WTC11 (cell line): Measurements from ENCODE around the gene EEIG1. TPM values are rescaled to one million over a fixed set of nuclear protein-coding genes. Genes with fewer than 3 reads are reported as not detected.

Source experiments
- ATAC-seq: fragments of 200-7000 bp; cut with Tn5 transposase; 2 replicates; pipeline ENCODE4 v1.10.0; 2021; ENCODE audit warnings: mild to moderate bottlenecking, moderate library complexity
- CTCF ChIA-PET: fragments of 300-600 bp; sonication (Branson Sonifier 250); formaldehyde crosslinking; loops from one replicate; lab custom pipeline; 2021; ENCODE audit warnings: antibody characterized with exemption; lab: Charles Lee
- POLR2A ChIA-PET: fragments of 350-600 bp; sonication (Branson Sonifier 250); formaldehyde crosslinking; loops from one replicate; lab custom pipeline; 2021; ENCODE audit warnings: antibody characterized with exemption; lab: Charles Lee
- DNase-seq: peaks from one replicate; pipeline ENCODE4 v3.0.0; 2021; ENCODE audit warnings: low spot score
- H3K27ac Mint-ChIP-seq: 2 replicates; pipeline ENCODE4 v1.8.0; 2021; ENCODE audit warnings: mixed read lengths
- H3K27me3 Mint-ChIP-seq: 2 replicates; pipeline ENCODE4 v1.8.0; 2021; ENCODE audit warnings: low read depth, mild to moderate bottlenecking, moderate library complexity, mixed read lengths
- H3K36me3 Mint-ChIP-seq: 2 replicates; pipeline ENCODE4 v1.8.0; 2021; ENCODE audit warnings: mixed read lengths
- H3K4me1 Mint-ChIP-seq: 2 replicates; pipeline ENCODE4 v1.8.0; 2022; ENCODE audit warnings: mixed read lengths
- H3K4me3 Mint-ChIP-seq: 2 replicates; pipeline ENCODE4 v1.8.0; 2021; ENCODE audit warnings: mild to moderate bottlenecking, moderate library complexity, mixed read lengths
- H3K9me3 Mint-ChIP-seq: 2 replicates; pipeline ENCODE4 v1.8.0; 2021; ENCODE audit warnings: mixed read lengths
- ATF1 ChIP-seq: sonication (generic); formaldehyde crosslinking; IDR thresholded peaks from 2 replicates; pipeline ENCODE4 v1.8.1; 2023; ENCODE audit warnings: mild to moderate bottlenecking, moderate library complexity, missing genetic modification reagents
- ESRRA ChIP-seq: sonication (generic); formaldehyde crosslinking; IDR thresholded peaks from 2 replicates; pipeline ENCODE4 v1.8.1; 2022; ENCODE audit warnings: mild to moderate bottlenecking, missing genetic modification reagents, borderline replicate concordance
- FOXK1 ChIP-seq: sonication (generic); formaldehyde crosslinking; IDR thresholded peaks from 2 replicates; pipeline ENCODE4 v1.8.0; 2022; ENCODE audit warnings: mild to moderate bottlenecking, moderate library complexity, missing genetic modification reagents
- HMGA2 ChIP-seq: fragments of 250-450 bp; sonication (Bioruptor Pico); IDR thresholded peaks from 2 replicates; pipeline ENCODE4 v1.4.0; 2021; ENCODE audit warnings: mild to moderate bottlenecking, moderate library complexity
- JAZF1 ChIP-seq: fragments of 250-450 bp; sonication (Bioruptor Pico); IDR thresholded peaks from 2 replicates; pipeline ENCODE4 v1.9.0; 2021; ENCODE audit warnings: moderate library complexity, mild to moderate bottlenecking, inconsistent platforms
- KAT7 ChIP-seq: sonication (generic); formaldehyde crosslinking; IDR thresholded peaks from 2 replicates; pipeline ENCODE4 v1.8.1; 2023; ENCODE audit warnings: missing genetic modification reagents, mild to moderate bottlenecking, borderline replicate concordance
- NFYB ChIP-seq: sonication (generic); formaldehyde crosslinking; conservative IDR thresholded peaks from 2 replicates; pipeline ENCODE4 v1.8.0; 2022; ENCODE audit warnings: low read depth, missing genetic modification reagents
- NR1H2 ChIP-seq: sonication (generic); formaldehyde crosslinking; IDR thresholded peaks from 2 replicates; pipeline ENCODE4 v1.9.0; 2021; ENCODE audit warnings: mild to moderate bottlenecking, moderate library complexity, missing genetic modification reagents
- NR3C1 ChIP-seq: sonication (generic); formaldehyde crosslinking; conservative IDR thresholded peaks from 2 replicates; pipeline ENCODE4 v1.8.1; 2023; ENCODE audit warnings: low read depth, mild to moderate bottlenecking, missing genetic modification reagents
- ZBTB21 ChIP-seq: sonication (generic); formaldehyde crosslinking; IDR thresholded peaks from 2 replicates; pipeline ENCODE4 v1.8.1; 2023; ENCODE audit warnings: mild to moderate bottlenecking, missing genetic modification reagents, borderline replicate concordance
- ZNF121 ChIP-seq: sonication (generic); formaldehyde crosslinking; IDR thresholded peaks from 2 replicates; pipeline ENCODE4 v1.8.0; 2023; ENCODE audit warnings: missing genetic modification reagents
- ZNF416 ChIP-seq: fragments of 250-450 bp; sonication (Bioruptor Pico); IDR thresholded peaks from 2 replicates; pipeline ENCODE4 v1.9.0; 2021; ENCODE audit warnings: mild to moderate bottlenecking, inconsistent platforms
- total RNA-seq: library from RNA; stranded (reverse); gene quantifications from 3 replicates; pipeline ENCODE4 v1.2.3, GENCODE V29; 2021
- TF ChIP-seq, protein P1 (sequence below): sonication (generic); formaldehyde crosslinking; IDR thresholded peaks from 2 replicates; pipeline ENCODE4 v1.8.0; 2022; ENCODE audit warnings: mild to moderate bottlenecking, missing genetic modification reagents
- TF ChIP-seq, protein P2 (sequence below): sonication (generic); formaldehyde crosslinking; IDR thresholded peaks from 2 replicates; pipeline ENCODE4 v1.8.1; 2023; ENCODE audit warnings: mild to moderate bottlenecking, missing genetic modification reagents
- TF ChIP-seq, protein P3 (sequence below): fragments of 250-450 bp; sonication (Bioruptor Pico); IDR thresholded peaks from 2 replicates; pipeline ENCODE4 v2.1.2; 2022; ENCODE audit warnings: mild to moderate bottlenecking, moderate library complexity
- TF ChIP-seq, protein P4 (sequence below): sonication (generic); formaldehyde crosslinking; IDR thresholded peaks from 2 replicates; pipeline ENCODE4 v1.8.0; 2022; ENCODE audit warnings: missing genetic modification reagents
- TF ChIP-seq, protein P5 (sequence below): sonication (generic); formaldehyde crosslinking; IDR thresholded peaks from 2 replicates; pipeline ENCODE4 v1.8.1; 2023; ENCODE audit warnings: mild to moderate bottlenecking, moderate library complexity, missing genetic modification reagents
- TF ChIP-seq, protein P6 (sequence below): sonication (generic); formaldehyde crosslinking; IDR thresholded peaks from 2 replicates; pipeline ENCODE4 v1.8.1; 2022; ENCODE audit warnings: low read depth, mild to moderate bottlenecking, moderate library complexity, missing genetic modification reagents, borderline replicate concordance

EEIG1 gene
- total RNA-seq, 1 experiment from 2014 or later = 66.4 TPM

DNA sequence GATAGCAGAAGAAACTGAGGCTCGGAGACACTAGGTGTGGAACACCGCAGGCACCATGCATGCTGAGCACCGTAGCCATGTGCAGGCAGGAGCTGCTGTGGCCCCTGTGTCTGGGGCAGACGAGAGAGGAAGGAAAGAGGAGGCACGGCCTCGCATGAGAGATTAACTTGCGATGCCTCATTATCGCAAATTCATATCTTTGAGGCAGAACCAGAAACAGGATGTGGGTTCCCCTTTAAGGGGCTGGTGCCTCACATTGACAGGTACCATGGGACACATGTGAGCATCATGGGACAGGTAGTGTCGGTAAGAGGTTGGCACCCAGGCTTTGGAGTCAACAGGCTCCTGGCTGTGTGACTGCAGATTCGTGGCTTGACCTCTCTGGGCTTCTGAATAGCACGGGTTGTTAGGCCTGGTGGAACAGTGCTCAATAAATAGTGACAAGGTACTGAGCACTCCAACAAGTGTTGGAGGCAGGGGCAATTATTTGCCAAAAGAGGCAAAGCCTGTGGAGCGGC, 45.5 kb upstream of the EEIG1 start (continued):
- no peak for TF ChIP-seq ZNF121
- no peak for TF ChIP-seq KAT7 (CRISPR knock-in tag)
- TF ChIP-seq, protein P1, sequence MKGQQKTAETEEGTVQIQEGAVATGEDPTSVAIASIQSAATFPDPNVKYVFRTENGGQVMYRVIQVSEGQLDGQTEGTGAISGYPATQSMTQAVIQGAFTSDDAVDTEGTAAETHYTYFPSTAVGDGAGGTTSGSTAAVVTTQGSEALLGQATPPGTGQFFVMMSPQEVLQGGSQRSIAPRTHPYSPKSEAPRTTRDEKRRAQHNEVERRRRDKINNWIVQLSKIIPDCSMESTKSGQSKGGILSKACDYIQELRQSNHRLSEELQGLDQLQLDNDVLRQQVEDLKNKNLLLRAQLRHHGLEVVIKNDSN (CRISPR knock-in tag) = no peak
- TF ChIP-seq, protein P2, sequence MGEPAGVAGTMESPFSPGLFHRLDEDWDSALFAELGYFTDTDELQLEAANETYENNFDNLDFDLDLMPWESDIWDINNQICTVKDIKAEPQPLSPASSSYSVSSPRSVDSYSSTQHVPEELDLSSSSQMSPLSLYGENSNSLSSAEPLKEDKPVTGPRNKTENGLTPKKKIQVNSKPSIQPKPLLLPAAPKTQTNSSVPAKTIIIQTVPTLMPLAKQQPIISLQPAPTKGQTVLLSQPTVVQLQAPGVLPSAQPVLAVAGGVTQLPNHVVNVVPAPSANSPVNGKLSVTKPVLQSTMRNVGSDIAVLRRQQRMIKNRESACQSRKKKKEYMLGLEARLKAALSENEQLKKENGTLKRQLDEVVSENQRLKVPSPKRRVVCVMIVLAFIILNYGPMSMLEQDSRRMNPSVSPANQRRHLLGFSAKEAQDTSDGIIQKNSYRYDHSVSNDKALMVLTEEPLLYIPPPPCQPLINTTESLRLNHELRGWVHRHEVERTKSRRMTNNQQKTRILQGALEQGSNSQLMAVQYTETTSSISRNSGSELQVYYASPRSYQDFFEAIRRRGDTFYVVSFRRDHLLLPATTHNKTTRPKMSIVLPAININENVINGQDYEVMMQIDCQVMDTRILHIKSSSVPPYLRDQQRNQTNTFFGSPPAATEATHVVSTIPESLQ = no peak
- TF ChIP-seq ESRRA (CRISPR knock-in tag) = no peak
- TF ChIP-seq, protein P3, sequence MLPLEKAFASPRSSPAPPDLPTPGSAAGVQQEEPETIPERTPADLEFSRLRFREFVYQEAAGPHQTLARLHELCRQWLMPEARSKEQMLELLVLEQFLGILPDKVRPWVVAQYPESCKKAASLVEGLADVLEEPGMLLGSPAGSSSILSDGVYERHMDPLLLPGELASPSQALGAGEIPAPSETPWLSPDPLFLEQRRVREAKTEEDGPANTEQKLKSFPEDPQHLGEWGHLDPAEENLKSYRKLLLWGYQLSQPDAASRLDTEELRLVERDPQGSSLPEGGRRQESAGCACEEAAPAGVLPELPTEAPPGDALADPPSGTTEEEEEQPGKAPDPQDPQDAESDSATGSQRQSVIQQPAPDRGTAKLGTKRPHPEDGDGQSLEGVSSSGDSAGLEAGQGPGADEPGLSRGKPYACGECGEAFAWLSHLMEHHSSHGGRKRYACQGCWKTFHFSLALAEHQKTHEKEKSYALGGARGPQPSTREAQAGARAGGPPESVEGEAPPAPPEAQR (CRISPR knock-in tag) = no peak

DNA sequence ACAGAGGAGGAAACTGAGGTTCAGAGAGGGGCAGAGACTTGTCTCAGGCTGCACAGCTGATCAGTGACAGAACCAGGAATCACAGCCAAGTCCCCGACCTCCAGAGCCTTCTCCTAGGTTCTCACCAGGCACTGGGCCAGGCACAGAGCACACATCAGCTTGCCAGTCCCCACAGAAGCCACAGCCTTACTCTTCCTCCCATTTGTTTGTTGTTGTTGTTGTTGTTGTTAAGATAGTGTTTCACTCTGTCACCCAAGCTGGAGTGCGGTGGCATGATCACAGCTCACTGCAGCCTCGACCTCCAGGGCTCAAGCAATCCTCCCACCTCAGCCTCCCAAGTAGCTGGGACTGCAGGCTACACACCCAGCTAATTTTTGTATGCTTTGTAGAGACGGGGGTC, 44.9 kb upstream of the EEIG1 start:
- H3K4me3 Mint-ChIP-seq = no peak overlapping the region
- ATAC-seq (no peak), DNase-seq (no peak)
- ChIA-PET CTCF (interaction anchor here (1.2 to 3.6 kb wide), 4 partner anchors 10 to 104 kb away, joined by 4 to 26 read pairs (median 10); no protein-coding TSS in a partner anchor), POLR2A (interaction anchor here (0.6 to 1.7 kb wide), 2 partner anchors 46 to 466 kb away, joined by 3 to 5 read pairs; no protein-coding TSS in a partner anchor)
- H3K4me1 Mint-ChIP-seq = peaks cover 4% of the 10 kb centered on the region
- no peak overlapping the region; the same call in 1 of the 2 replicates for H3K27ac Mint-ChIP-seq
- TF ChIP-seq, protein P4, sequence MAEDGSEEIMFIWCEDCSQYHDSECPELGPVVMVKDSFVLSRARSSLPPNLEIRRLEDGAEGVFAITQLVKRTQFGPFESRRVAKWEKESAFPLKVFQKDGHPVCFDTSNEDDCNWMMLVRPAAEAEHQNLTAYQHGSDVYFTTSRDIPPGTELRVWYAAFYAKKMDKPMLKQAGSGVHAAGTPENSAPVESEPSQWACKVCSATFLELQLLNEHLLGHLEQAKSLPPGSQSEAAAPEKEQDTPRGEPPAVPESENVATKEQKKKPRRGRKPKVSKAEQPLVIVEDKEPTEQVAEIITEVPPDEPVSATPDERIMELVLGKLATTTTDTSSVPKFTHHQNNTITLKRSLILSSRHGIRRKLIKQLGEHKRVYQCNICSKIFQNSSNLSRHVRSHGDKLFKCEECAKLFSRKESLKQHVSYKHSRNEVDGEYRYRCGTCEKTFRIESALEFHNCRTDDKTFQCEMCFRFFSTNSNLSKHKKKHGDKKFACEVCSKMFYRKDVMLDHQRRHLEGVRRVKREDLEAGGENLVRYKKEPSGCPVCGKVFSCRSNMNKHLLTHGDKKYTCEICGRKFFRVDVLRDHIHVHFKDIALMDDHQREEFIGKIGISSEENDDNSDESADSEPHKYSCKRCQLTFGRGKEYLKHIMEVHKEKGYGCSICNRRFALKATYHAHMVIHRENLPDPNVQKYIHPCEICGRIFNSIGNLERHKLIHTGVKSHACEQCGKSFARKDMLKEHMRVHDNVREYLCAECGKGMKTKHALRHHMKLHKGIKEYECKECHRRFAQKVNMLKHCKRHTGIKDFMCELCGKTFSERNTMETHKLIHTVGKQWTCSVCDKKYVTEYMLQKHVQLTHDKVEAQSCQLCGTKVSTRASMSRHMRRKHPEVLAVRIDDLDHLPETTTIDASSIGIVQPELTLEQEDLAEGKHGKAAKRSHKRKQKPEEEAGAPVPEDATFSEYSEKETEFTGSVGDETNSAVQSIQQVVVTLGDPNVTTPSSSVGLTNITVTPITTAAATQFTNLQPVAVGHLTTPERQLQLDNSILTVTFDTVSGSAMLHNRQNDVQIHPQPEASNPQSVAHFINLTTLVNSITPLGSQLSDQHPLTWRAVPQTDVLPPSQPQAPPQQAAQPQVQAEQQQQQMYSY (CRISPR knock-in tag) = no peak
- TF ChIP-seq HMGA2 (CRISPR knock-in tag) (no peak), JAZF1 (CRISPR knock-in tag) (no peak), ATF1 (no peak), NFYB (CRISPR knock-in tag) (no peak), FOXK1 (no peak), ZNF416 (CRISPR knock-in tag) (no peak), NR3C1 (no peak), NR1H2 (no peak), ZBTB21 (CRISPR knock-in tag) (no peak)
- TF ChIP-seq, protein P5, sequence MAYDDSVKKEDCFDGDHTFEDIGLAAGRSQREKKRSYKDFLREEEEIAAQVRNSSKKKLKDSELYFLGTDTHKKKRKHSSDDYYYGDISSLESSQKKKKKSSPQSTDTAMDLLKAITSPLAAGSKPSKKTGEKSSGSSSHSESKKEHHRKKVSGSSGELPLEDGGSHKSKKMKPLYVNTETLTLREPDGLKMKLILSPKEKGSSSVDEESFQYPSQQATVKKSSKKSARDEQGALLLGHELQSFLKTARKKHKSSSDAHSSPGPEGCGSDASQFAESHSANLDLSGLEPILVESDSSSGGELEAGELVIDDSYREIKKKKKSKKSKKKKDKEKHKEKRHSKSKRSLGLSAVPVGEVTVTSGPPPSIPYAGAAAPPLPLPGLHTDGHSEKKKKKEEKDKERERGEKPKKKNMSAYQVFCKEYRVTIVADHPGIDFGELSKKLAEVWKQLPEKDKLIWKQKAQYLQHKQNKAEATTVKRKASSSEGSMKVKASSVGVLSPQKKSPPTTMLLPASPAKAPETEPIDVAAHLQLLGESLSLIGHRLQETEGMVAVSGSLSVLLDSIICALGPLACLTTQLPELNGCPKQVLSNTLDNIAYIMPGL (CRISPR knock-in tag) = no peak
- TF ChIP-seq, protein P6, sequence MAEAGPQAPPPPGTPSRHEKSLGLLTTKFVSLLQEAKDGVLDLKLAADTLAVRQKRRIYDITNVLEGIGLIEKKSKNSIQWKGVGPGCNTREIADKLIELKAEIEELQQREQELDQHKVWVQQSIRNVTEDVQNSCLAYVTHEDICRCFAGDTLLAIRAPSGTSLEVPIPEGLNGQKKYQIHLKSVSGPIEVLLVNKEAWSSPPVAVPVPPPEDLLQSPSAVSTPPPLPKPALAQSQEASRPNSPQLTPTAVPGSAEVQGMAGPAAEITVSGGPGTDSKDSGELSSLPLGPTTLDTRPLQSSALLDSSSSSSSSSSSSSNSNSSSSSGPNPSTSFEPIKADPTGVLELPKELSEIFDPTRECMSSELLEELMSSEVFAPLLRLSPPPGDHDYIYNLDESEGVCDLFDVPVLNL (CRISPR knock-in tag) = no peak
- no peaks in the 10 kb centered on the region for H3K27me3 Mint-ChIP-seq
- no peaks in the 10 kb centered on the region for H3K36me3 Mint-ChIP-seq
- H3K9me3 Mint-ChIP-seq = no peaks in the 10 kb centered on the region
